K562 (cell line): ENCODE data around the gene GPRIN2. TPM values are rescaled to one million over a fixed set of nuclear protein-coding genes. Genes with fewer than 3 reads are reported as not detected.
A peak's percentile ranks its signal among the peaks of the same experiment; 100 is the strongest.

Experiments
- ATAC-seq: fragments of 200-7000 bp; cut with Tn5 transposase; 3 replicates; pipeline ENCODE4 v1.9.1; 2020; ENCODE audit warnings: moderate library complexity
- BruUV-seq: library from RNA; stranded (reverse); fragments of 400-500 nt; replicated peaks from 2 replicates; lab custom pipeline; 2021; lab: Mats Ljungman, UMichigan
- CTCF ChIA-PET: fragments of 300-600 bp; formaldehyde crosslinking; extraction: SDS; loops from one replicate; lab custom pipeline; 2021; ENCODE audit warnings: low intra/inter-chr PET ratio; lab: Yijun Ruan, JAX
- POLR2A ChIA-PET: fragments of 300-600, 350-650 bp; sonication (Branson Sonifier 250); formaldehyde crosslinking; extraction: SDS; loops from one replicate; lab custom pipeline; 2021; ENCODE audit warnings: antibody characterized with exemption, inconsistent platforms; lab: Yijun Ruan, JAX
- DNase-seq, 4 experiments: peaks; one replicate each; pipeline versions ENCODE4 v3.0.0 to v3.0.0-alpha.2; 2011 to 2018; ENCODE audit warnings: low spot score in 3 of 4, mixed read lengths in 3 of 4; ENCODE audit errors: extremely low read depth in 1 of 4
- FAIRE-seq: peaks from 2 replicates; lab custom pipeline; 2011; peaks lifted over from hg19 to GRCh38; lab: Jason Lieb, UNC
- H2AFZ ChIP-seq: 2 replicates; pipeline ENCODE4 v1.6.0; 2011; ENCODE audit warnings: low read depth, low read length, control low read depth, inconsistent platforms
- H3K27ac ChIP-seq: fragments of 200-600 bp; 3 replicates; pipeline ENCODE4 v1.8.0; 2011; ENCODE audit warnings: low read depth, mild to moderate bottlenecking, control low read depth, inconsistent platforms, low read length, moderate library complexity, mixed read lengths; ENCODE audit errors: extremely low read depth
- H3K27me3 ChIP-seq, 2 experiments: fragments of 300-600 bp in 1 of 2; 2 replicates in 1 of 2; 3 replicates in 1 of 2; pipeline versions ENCODE4 v1.6.0 to v1.8.0; 2011; ENCODE audit warnings: inconsistent platforms in 2 of 2, low read length in 2 of 2, mild to moderate bottlenecking in 1 of 2, mixed read lengths in 1 of 2, moderate library complexity in 1 of 2; ENCODE audit not compliant: control insufficient read depth in 2 of 2, insufficient read depth in 2 of 2
- H3K36me3 ChIP-seq: fragments of 300-600 bp; 3 replicates; pipeline ENCODE4 v1.8.0; 2011; ENCODE audit warnings: mild to moderate bottlenecking, low read length, inconsistent platforms; ENCODE audit not compliant: control insufficient read depth, insufficient read depth
- H3K4me1 ChIP-seq, 2 experiments: fragments of 200-600 bp in 1 of 2; replicated peaks in 1 of 2; 2 replicates in 1 of 2; 3 replicates in 1 of 2; pipeline versions ENCODE4 v1.5.1 to v1.8.0; 2011; ENCODE audit warnings: inconsistent platforms in 2 of 2, low read length in 2 of 2, mild to moderate bottlenecking in 1 of 2, mixed read lengths in 1 of 2, moderate library complexity in 1 of 2; ENCODE audit not compliant: control insufficient read depth in 2 of 2, insufficient read depth in 2 of 2
- H3K4me2 ChIP-seq: 2 replicates; pipeline ENCODE4 v1.6.1; 2011; ENCODE audit warnings: low read length, control low read depth, inconsistent platforms, mixed read lengths; ENCODE audit not compliant: insufficient read depth
- H3K4me3 ChIP-seq: fragments of 200-600 bp; sonication (generic), shearing (Covaris generic); 2 replicates; pipeline ENCODE4 v1.5.1; 2016; ENCODE audit warnings: control low read depth, inconsistent platforms
- H3K79me2 ChIP-seq: fragments of 200-600 bp; 3 replicates; pipeline ENCODE4 v1.8.0; 2011; ENCODE audit warnings: low read length, inconsistent platforms; ENCODE audit not compliant: control insufficient read depth, insufficient read depth
- H3K9ac ChIP-seq, 2 experiments: 2 replicates each; pipeline versions ENCODE4 v1.6.0 to v1.6.1; 2011; ENCODE audit warnings: low read depth in 2 of 2, low read length in 2 of 2, control low read depth in 1 of 2, inconsistent platforms in 1 of 2, mild to moderate bottlenecking in 1 of 2, mixed read lengths in 1 of 2; ENCODE audit not compliant: insufficient read depth in 1 of 2
- H3K9me1 ChIP-seq: one replicate; pipeline ENCODE4 v1.6.0; 2011; ENCODE audit warnings: inconsistent platforms, mild to moderate bottlenecking, low read length, moderate library complexity; ENCODE audit not compliant: control insufficient read depth, insufficient read depth
- H3K9me3 ChIP-seq: replicated peaks from 2 replicates; pipeline ENCODE4 v1.5.1; 2011; ENCODE audit warnings: low read depth, low read length, inconsistent platforms; ENCODE audit not compliant: control insufficient read depth, insufficient read depth
- H4K20me1 ChIP-seq: replicated peaks from 2 replicates; pipeline ENCODE4 v1.6.1; 2011; ENCODE audit warnings: low read length, inconsistent platforms, mixed read lengths; ENCODE audit not compliant: control insufficient read depth, insufficient read depth
- CHD4 ChIP-seq: fragments of 200-600 bp; sonication (generic); IDR thresholded peaks from 3 replicates; pipeline ENCODE4 v1.6.1; 2012; ENCODE audit warnings: low read depth, mild to moderate bottlenecking, mixed read lengths, low read length, inconsistent platforms; ENCODE audit not compliant: insufficient read depth, insufficient replicate concordance, poor library complexity, severe bottlenecking
- KAT8 ChIP-seq: fragments of 450-650 bp; IDR thresholded peaks from 2 replicates; pipeline ENCODE4 v1.6.1; 2016; ENCODE audit warnings: low read depth, mild to moderate bottlenecking
- MECOM ChIP-seq: fragments of 250-450 bp; sonication (Bioruptor Pico); IDR thresholded peaks from 2 replicates; pipeline ENCODE4 v1.8.0; 2022; ENCODE audit warnings: inconsistent platforms
- NR0B1 ChIP-seq: fragments of 450-650 bp; IDR thresholded peaks from one replicate; pipeline ENCODE4 v1.6.1; 2018; ENCODE audit warnings: mild to moderate bottlenecking, moderate library complexity; ENCODE audit not compliant: partially characterized antibody
- TEAD2 ChIP-seq: fragments of 450-650 bp; IDR thresholded peaks from 2 replicates; pipeline ENCODE4 v1.6.1; 2016; ENCODE audit warnings: missing genetic modification characterization, control low read depth, missing compliant biosample characterization
- ZNF121 ChIP-seq: sonication (generic); formaldehyde crosslinking; conservative IDR thresholded peaks from 2 replicates; pipeline ENCODE4 v1.8.0; 2022; ENCODE audit warnings: missing genetic modification reagents
- WGBS: fragments of 100-300 bp; shearing (Covaris generic); methylation state at CpG from one replicate; pipeline ENCODE4 v1.1.6; 2016; ENCODE audit warnings: low coverage, mixed read lengths; ENCODE audit not compliant: insufficient coverage; ENCODE audit errors: missing lambda C conversion rate; 5-methylcytosine and 5-hydroxymethylcytosine counted together
- in situ Hi-C: fragments of 300-500 bp; cut with MboI; formaldehyde crosslinking; loops from 4 replicates; pipeline ENCODE4 v1.15.0; 2018; ENCODE audit warnings: inconsistent platforms, mixed read lengths
- intact Hi-C: fragments of 100-400 bp; cut with micrococcal nuclease; formaldehyde crosslinking; loops from 2 replicates; pipeline ENCODE4 v1.14.2; 2022
- polyA plus RNA-seq, 8 experiments: library from polyadenylated mRNA; depleted of rRNA in 4 of 8; stranded (reverse) in 5 of 8; unstranded in 3 of 8; fragments of >200 nt; fragmentation: Nextera tagmentation in 2 of 8; fragmentation: Illumina TruSeq in 1 of 8; extraction: Ambion mirVana in 2 of 8; extraction: Trizol in 1 of 8; gene quantifications; 2 replicates each; pipeline versions ENCODE4 v1.2.1 to v1.2.3, GENCODE V29; 2011 to 2014; ENCODE audit warnings: inconsistent platforms in 1 of 8, missing spikeins in 1 of 8
- total RNA-seq, 7 experiments: library from RNA; depleted of rRNA in 6 of 7; stranded (reverse); fragments of >200 nt in 6 of 7; fragmentation: Illumina TruSeq in 2 of 7; extraction: Trizol in 2 of 7; gene quantifications; 2 replicates each; pipeline versions ENCODE4 v1.2.1 to v1.2.3, GENCODE V29; 2011 to 2021; ENCODE audit warnings: low replicate concordance in 1 of 7

Gene GPRIN2
- total and polyA plus RNA-seq, 9 of the 15 experiments (the other 6 are each of a cell fraction or from before 2014, with no cell fraction given), result not detected

DNA sequence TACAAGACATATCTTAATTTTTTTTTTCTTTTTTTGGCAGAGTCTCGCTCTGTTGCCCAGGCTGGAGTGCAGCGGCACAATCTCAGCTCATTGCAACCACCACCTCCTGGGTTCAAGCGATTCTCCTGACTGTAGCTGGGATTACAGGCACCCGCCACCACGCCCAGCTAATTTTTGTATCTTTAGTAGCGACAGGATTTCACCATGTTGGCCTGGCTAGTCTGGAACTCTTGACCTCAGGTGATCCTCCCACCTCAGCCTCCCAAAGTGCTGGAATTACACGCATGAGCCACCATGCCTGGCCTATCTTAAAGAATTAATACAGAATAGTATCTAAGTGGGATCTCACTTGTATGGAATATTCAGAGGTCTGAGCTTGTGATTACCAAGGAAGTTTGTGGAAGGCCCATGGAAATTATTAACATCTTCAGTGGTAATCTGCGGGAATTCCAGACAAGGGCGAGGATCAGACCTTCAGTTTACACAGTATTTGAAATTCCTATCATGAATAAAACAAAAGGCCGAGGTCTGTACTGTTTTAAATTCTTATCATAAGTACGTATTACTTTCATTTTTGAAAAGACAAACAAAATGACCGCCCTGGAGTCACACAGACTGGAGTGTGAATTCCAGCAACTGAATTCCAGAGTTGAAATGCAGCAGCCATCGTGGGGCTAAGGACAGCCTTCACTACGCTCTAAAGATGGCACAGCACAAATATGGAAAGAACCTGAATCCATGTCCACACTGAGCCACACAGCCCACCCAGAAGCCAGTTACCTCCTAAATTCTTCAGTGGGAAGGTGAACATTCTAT lies 16.7 kb downstream of the GPRIN2 start:
- POLR2A ChIA-PET, result interaction anchor here (0.6 to 2.4 kb wide), 3 partner anchors 11 to 1507 kb away, joined by 3 to 6 read pairs (median 5); no protein-coding TSS in a partner anchor
- in situ Hi-C loops (no loop called here), intact Hi-C loops (no loop called here)
- Histone ChIP-seq H3K4me3 (no peak overlapping the region), H2AFZ (no peak overlapping the region), H3K79me2 (no peaks in the 10 kb centered on the region), H3K9me1 (no peaks in the 10 kb centered on the region), H3K27me3 (peaks cover 44 to 65% of the 10 kb centered on the region in 2 experiments), H3K4me2 (no peak overlapping the region), H3K9ac (no peak overlapping the region), H3K9me3 (no peaks in the 10 kb centered on the region), H3K4me1 (peaks cover 0 to 6% of the 10 kb centered on the region in 2 experiments; a peak in 2 of 5 replicates), H3K36me3 (no peaks in the 10 kb centered on the region), H4K20me1 (peaks cover 19% of the 10 kb centered on the region), H3K27ac (no peak overlapping the region)
- CTCF ChIA-PET, result interaction anchor here (0.6 kb wide), 1 partner anchor 239 kb away, joined by 4 read pairs; no protein-coding TSS in a partner anchor
- BruUV-seq, result no TSS peak
- TF ChIP-seq ZNF121 (CRISPR knock-in tag) (0 out of 2 replicates have a peak, but pooled peaks have one; percentile 9), CHD4 (no peak), KAT8 (no peak), TEAD2 (tag) (0 out of 2 replicates have a peak, but pooled peaks have one; percentile 4), MECOM (0 out of 2 replicates have a peak, but pooled peaks have one; percentile 23), NR0B1 (no peak)
- 4% methylated on average over 14 of the region's 14 CpGs for WGBS
- DNase-seq, result no peak
- FAIRE-seq, result peak; percentile 40
- ATAC-seq, result no peak
